Activated T-helper 9 cell treated with anti-CD3 and anti-CD28 coated beads, Interleukin-2, amount 50 U/mL, for 16 hours (primary cell): ENCODE measurements around the gene HBD.

Source experiments
- DNase-seq: peaks from one replicate; pipeline ENCODE4 v3.0.0-alpha.2; 2020; ENCODE audit warnings: low read depth

HBD gene

GRCh38 chr11:5232176-5232575, 2.1 kb downstream of the HBD start:
- no peak for DNase-seq

- DNase-seq: no peak
These were observed 3.2 kb downstream of the HBD start for GRCh38 chr11:5231111-5231510.

- no peak for DNase-seq
These were observed 4.0 kb downstream of the HBD start for GRCh38 chr11:5230266-5230665.

- no peak for DNase-seq
These were observed 4.5 kb downstream of the HBD start for GRCh38 chr11:5229796-5230195.

GRCh38 chr11:5229356-5229755, 4.9 kb downstream of the HBD start:
- DNase-seq: no peak

- no peak for DNase-seq
These were observed 6.2 kb downstream of the HBD start for GRCh38 chr11:5228124-5228523.

GRCh38 chr11:5227681-5228080, 6.6 kb downstream of the HBD start:
- DNase-seq: no peak

- DNase-seq: no peak
These were observed 7.5 kb downstream of the HBD start, which contains the start of gene HBB for GRCh38 chr11:5226732-5227310. TSS of gene HBB (minus strand) at chr11:5227071. CDS start at chr11:5227021, 50 bp downstream.

- DNase-seq: no peak
These were observed 8.8 kb downstream of the HBD start for GRCh38 chr11:5225480-5225871.

GRCh38 chr11:5224538-5225479, 9.5 kb downstream of the HBD start:
- DNase-seq: no peak

- DNase-seq: no peak
These were observed 10.6 kb downstream of the HBD start for GRCh38 chr11:5223686-5224085.

GRCh38 chr11:5223146-5223545, 11.1 kb downstream of the HBD start:
- no peak for DNase-seq

GRCh38 chr11:5210376-5210885, 23.9 kb downstream of the HBD start:
- no peak for DNase-seq

GRCh38 chr11:5204787-5205186, 29.5 kb downstream of the HBD start:
- DNase-seq: no peak

- no peak for DNase-seq
These were observed 30.9 kb downstream of the HBD start for GRCh38 chr11:5203366-5203765.

GRCh38 chr11:5200582-5200981, 33.7 kb downstream of the HBD start, which contains the start of gene OR51V1:
TSS of gene OR51V1 (minus strand) at chr11:5200682. CDS start at chr11:5200682, 0 bp downstream.
- no peak for DNase-seq

- no peak for DNase-seq
These were observed 36.0 kb downstream of the HBD start for GRCh38 chr11:5198285-5198684.

GRCh38 chr11:5197536-5197935, 36.7 kb downstream of the HBD start:
- DNase-seq: no peak

GRCh38 chr11:5196731-5197130, 37.6 kb downstream of the HBD start:
- no peak for DNase-seq

GRCh38 chr11:5196067-5196466, 38.2 kb downstream of the HBD start:
- no peak for DNase-seq

- DNase-seq: no peak
These were observed 41.5 kb downstream of the HBD start for GRCh38 chr11:5192738-5193137.

- DNase-seq: no peak
These were observed 46.1 kb downstream of the HBD start for GRCh38 chr11:5188201-5188600.
